T-helper 1 cell treated with Interleukin-12 subunit alpha and Interleukin-12 subunit beta and Interleukin-4 antibody, amounts not matched to agents 30 ng/mL and 1 ng/mL, for 36 hours (primary cell): Measurements from ENCODE around the gene SLC39A11. TPM values are rescaled to one million over a fixed set of nuclear protein-coding genes. Genes with fewer than 3 reads are reported as not detected.
"Not testable (repeated sequence)": the region's sequence is repeated elsewhere in the genome, so short reads cannot be mapped to it uniquely, and the experiment has no call there.

Source experiments
- intact Hi-C: fragments of 100-400 bp; cut with micrococcal nuclease; formaldehyde crosslinking; loops from one replicate; pipeline ENCODE4 v1.15.1; 2024
- total RNA-seq: library from RNA; stranded (reverse); gene quantifications from 2 replicates; pipeline ENCODE4 v1.2.3, GENCODE V29; 2022

SLC39A11 gene
- total RNA-seq, 1 donor from 2014 or later: 27.9 TPM

- intact Hi-C loops: no loop called here
These were observed 253.3 kb downstream of the SLC39A11 start for GRCh38 chr17:72839131-72839725.

GRCh38 chr17:72838581-72838980 lies 253.9 kb downstream of the SLC39A11 start:
- intact Hi-C loops: no loop called here

GRCh38 chr17:72838068-72838467 lies 254.4 kb downstream of the SLC39A11 start:
- intact Hi-C loops: no loop called here

- intact Hi-C loops: no loop called here
These were observed 255.2 kb downstream of the SLC39A11 start for GRCh38 chr17:72837335-72837734.

GRCh38 chr17:72833128-72833765 lies 259.2 kb downstream of the SLC39A11 start:
- intact Hi-C loops: no loop called here

GRCh38 chr17:72832306-72832705 lies 260.2 kb downstream of the SLC39A11 start:
- intact Hi-C loops: no loop called here

- intact Hi-C loops: no loop called here
These were observed 262.6 kb downstream of the SLC39A11 start for GRCh38 chr17:72829883-72830282.

GRCh38 chr17:72826602-72827001 lies 265.9 kb downstream of the SLC39A11 start:
- intact Hi-C loops: no loop called here

- intact Hi-C loops: not testable (repeated sequence)
These were observed 266.4 kb downstream of the SLC39A11 start for GRCh38 chr17:72826059-72826458.

- intact Hi-C loops: no loop called here
These were observed 267.3 kb downstream of the SLC39A11 start for GRCh38 chr17:72825218-72825617.

GRCh38 chr17:72824267-72824666 lies 268.2 kb downstream of the SLC39A11 start:
- intact Hi-C loops: not testable (repeated sequence)

GRCh38 chr17:72822358-72823023 lies 270.0 kb downstream of the SLC39A11 start:
- intact Hi-C loops: no loop called here

- intact Hi-C loops: no loop called here
These were observed 276.1 kb downstream of the SLC39A11 start for GRCh38 chr17:72816406-72816805.

- intact Hi-C loops: no loop called here
These were observed 279.0 kb downstream of the SLC39A11 start for GRCh38 chr17:72813481-72813880.

GRCh38 chr17:72812823-72813222 lies 279.7 kb downstream of the SLC39A11 start:
- intact Hi-C loops: no loop called here

- intact Hi-C loops: no loop called here
These were observed 280.4 kb downstream of the SLC39A11 start for GRCh38 chr17:72811976-72812687.

GRCh38 chr17:72810991-72811508 lies 281.4 kb downstream of the SLC39A11 start:
- intact Hi-C loops: no loop called here

- intact Hi-C loops: no loop called here
These were observed 286.5 kb downstream of the SLC39A11 start for GRCh38 chr17:72806011-72806410.

GRCh38 chr17:72804949-72805707 lies 287.4 kb downstream of the SLC39A11 start:
- intact Hi-C loops: no loop called here

GRCh38 chr17:72802726-72803125 lies 289.8 kb downstream of the SLC39A11 start:
- intact Hi-C loops: no loop called here

GRCh38 chr17:72797142-72797541 lies 295.3 kb downstream of the SLC39A11 start:
- intact Hi-C loops: no loop called here
